ENCODE results near the gene ST6GAL1.
"Not testable (repeated sequence)": the region's sequence is repeated elsewhere in the genome, so short reads cannot be mapped to it uniquely, and the experiment has no call there.

Gene ST6GAL1

DNA sequence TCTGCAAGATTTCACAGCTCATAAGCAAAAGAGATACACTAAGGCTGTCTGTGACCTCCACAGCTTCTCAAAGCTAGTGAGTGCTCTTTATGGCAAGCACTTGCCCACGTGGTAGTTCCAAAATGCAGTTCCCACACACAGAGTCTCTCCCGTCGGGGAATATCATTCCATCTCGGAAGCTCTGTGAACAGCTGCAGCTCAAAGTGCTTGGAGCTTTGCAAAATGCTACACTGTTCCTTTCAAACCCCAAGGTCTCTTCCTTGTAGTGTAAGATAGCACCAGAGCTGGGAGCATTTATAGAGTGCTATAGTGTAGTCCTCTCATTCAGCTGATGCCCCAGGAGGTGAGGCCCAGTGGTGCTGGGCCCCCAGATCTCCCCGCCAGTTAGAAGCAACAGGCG lies 36.1 kb downstream of the ST6GAL1 start:
- DNase-seq, result no peak

DNA sequence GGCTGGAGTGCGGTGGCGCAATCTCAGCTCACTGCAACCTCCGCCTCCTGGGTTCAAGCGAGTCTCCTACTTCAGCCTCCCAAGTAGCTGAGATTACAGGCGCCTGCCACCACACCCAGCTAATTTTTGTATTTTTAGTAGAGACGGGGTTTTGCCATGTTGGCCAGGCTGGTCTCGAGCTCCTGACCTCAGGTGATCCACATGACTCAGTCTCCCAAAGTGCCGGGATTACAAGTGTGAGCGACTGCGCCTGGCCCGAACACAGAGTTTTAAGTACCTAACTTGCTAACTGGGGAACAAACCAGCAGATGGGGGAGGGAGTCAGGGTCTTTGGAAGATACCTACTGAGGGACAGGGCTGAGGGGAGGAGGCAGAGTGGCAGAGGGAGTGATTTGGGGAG lies 36.9 kb downstream of the ST6GAL1 start:
- not testable (repeated sequence) for DNase-seq

- peak in 7 of 58 donors; percentile 17 to 42 (median 25) for DNase-seq
Observed at GRCh38 chr3:186967686-186968085, 37.4 kb downstream of the ST6GAL1 start.

GRCh38 chr3:186969607-186970006 lies 39.3 kb downstream of the ST6GAL1 start:
- DNase-seq, result no peak

DNA sequence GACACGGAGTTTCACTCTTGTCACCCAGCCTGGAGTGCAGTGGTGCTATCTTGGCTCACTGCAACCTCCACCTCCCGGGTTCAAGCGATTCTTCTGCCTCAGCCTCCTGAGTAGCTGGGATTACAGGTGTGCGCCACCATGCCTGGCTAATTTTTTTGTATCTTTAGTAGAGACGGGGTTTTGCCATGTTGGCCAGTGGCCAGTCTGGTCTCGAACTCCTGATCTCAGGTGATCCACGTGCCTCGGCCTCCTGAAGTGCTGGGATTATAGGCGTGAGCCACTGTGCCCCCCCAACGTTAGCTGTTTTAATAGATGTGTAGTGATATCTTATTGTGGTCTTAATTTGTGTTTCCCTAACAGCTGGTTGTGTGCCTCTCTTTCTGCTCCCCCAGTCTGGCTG lies 40.8 kb downstream of the ST6GAL1 start:
- not testable (repeated sequence) for DNase-seq

DNA sequence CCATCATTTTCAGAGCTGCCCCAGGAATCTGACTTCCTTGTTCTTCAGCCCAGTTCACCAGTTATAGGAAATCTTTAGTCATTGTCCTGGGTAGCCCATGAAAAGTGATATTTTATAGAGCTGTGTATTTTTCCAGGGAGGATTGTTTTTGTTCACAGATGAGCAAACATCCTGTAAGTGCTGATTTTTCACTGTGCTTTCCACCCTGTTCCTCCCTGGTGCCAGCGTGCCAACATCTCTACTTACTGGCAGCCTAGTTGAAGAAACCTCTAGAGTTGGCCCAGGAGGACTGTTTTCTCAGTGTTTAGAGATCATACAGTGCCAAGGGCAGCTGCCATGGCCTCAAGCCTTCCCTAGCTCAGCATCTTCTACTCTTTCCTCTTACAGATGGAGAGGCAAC lies 41.3 kb downstream of the ST6GAL1 start:
- DNase-seq, result peak in 12 of 58 donors; percentile 11 to 63 (median 24)

GRCh38 chr3:186973702-186974101 lies 43.4 kb downstream of the ST6GAL1 start:
- DNase-seq, result no peak

GRCh38 chr3:186974824-186975313 lies 44.5 kb downstream of the ST6GAL1 start:
- DNase-seq, result no peak

DNA sequence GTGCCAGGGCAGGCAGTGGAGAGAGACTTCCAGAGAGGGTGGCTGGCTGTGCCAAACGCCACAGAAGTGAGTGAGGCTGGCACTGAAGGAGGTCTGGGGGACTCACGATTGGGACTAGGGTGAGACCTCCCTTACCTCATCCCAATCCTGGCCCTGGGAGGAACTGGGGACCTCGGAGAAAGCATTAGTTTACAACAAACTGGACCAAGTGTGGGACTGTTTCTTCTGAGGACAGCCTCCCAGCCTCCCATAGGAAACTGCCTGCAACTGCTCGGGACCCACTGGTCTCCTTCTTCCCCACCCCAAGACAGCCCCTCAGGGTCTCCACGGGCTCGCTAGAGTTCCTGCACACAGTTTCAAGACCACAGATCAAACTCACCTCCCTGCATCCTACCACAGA lies 45.4 kb downstream of the ST6GAL1 start:
- no peak for DNase-seq

GRCh38 chr3:186976837-186977750 lies 46.8 kb downstream of the ST6GAL1 start:
- DNase-seq, result peak in 43 of 58 donors; percentile 15 to 87 (median 42)

GRCh38 chr3:186978712-186979111 lies 48.4 kb downstream of the ST6GAL1 start:
- no peak for DNase-seq

- no peak for DNase-seq
Observed at GRCh38 chr3:186979852-186980251, 49.5 kb downstream of the ST6GAL1 start.

DNA sequence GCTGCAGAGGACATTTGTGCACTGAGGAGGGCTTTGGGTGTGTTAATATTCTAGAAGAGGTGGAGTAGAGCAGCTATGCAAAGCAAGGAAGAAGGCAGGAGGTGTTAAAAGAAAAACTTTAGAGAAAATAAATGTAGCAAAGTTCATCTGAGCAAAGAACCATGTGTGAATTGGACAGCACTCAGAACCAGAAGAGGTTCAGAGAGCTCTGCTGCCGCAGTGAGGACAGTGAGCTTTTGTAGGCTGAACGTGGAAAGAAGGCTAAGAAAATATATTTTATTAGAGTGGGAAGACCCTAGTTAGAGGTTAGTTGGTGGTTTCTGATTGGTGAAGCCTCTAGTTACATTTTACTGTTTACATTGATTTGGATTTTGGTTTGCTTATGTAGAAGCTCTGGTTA lies 50.7 kb downstream of the ST6GAL1 start:
- DNase-seq, result no peak

DNA sequence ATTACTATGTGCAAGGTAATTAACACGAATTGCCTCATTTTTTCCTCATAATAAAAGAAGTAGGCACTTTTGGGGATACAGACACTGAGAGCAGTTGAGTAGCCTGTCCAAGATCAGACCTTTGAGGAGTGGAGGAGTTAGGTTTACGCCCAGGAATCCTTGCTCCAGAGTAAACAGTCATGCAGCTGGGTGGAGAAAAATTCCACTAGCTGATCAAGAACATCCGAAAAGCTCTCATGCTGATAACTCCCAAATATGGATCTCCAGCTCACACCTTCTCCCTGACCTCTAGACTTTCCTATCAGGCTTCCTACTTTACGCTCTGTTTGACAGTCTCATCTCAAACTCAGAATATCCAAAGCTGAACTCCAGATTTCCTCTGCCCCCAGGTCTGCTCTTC lies 53.3 kb downstream of the ST6GAL1 start:
- DNase-seq, result no peak

DNA sequence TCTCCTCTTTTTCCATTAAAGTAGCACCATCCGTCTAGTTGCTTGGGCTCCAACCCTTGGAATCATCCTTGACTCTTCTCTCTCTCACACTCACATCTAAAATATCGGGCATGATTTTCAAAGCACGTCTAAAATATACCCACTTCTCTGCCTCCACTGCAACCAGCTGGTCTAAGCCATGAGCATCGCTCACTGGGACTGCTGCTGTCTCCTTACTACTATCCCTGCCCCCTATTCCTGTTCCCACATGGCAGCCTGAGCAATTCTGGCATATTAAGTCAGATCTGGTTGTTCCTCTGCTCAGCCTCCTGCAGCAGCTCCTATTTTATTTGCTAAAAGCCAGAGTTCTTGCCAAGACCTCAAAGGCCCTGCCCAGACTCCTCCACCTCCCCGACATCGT lies 53.7 kb downstream of the ST6GAL1 start:
- DNase-seq, result no peak

GRCh38 chr3:186985661-186986364 lies 55.5 kb downstream of the ST6GAL1 start:
- peak in 1 of 58 donors; percentile 38 for DNase-seq

DNA sequence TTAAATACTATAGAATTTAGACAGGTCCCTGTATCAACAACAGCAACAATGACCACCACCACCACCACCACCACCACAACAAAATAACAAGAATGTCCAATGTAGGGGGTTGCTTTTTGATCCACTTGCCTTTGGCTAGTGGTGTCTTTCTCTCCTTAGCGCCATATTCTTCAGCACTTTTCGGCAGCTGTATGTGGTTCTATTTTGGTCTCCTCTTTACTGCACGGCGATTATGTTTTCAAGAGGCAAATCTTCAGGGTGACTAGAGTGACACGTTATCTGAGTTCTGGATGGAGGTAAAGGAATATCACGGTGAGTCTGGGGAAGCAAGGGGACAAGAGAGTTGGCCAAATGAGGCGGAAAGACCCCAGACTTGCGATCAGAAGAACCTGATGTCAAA lies 56.1 kb downstream of the ST6GAL1 start:
- no peak for DNase-seq

- no peak for DNase-seq
Observed at GRCh38 chr3:186986816-186987215, 56.5 kb downstream of the ST6GAL1 start.

DNA sequence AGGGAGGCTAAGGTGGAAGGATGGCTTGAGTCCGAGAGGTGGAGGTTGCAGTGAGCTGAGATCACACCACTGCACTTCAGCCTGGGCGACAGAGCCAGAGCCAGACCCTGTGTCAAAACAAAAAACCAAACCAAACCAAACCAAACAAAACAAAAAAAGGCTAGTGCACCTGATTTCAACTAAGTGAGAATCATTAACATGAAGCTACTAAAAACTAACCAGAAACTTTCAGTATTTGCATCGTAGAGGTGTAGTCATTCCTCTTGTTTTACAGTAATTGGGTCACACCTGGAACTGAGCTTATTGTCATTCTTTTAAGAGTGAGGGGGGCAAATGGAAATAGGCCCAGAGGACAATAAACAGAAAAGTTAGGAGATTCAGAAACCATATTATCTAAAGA lies 58.5 kb downstream of the ST6GAL1 start:
- no peak for DNase-seq

DNA sequence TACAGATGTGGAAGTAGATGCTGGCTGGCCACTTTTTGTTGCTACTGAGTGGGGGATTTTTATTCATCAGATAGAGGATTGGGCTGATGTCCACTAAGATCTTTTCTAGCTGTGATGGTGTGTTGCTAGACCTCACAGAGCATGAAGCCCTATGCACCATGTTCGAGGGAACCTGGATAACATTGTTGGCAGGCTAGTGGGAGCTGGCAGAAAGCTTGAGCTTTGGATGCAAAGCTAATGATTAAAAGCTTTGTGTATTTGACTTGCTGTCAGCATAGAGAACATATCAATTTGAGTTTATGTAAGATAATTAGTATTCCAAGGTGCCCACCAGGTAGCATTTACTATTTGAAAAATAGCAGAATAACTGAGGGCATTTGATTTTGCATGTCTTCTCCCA lies 59.1 kb downstream of the ST6GAL1 start:
- no peak for DNase-seq

DNA sequence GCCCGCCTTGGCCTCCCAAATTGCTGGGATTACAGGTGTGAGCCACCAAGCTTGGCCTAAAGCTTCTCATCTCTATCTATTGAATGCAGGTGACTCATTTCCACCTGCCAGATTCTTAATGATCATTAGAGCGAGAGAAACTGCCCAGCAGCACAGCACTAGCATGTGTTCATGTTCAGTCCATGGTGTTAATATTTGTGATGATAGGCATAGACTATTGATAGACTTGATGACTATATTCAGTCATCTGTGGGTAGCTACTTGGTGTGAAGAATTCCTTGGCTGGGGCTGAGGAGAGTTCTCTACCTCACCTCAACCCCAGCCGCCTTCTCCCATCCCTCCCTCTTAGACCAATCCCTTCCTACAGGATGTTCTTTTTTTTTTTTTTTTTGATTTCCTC lies 60.0 kb downstream of the ST6GAL1 start:
- DNase-seq, result no peak

- DNase-seq, result peak in 7 of 58 donors; percentile 8 to 48 (median 31)
Observed at GRCh38 chr3:186990878-186991308, 60.6 kb downstream of the ST6GAL1 start.
